Activated CD4-positive, alpha-beta T cell treated with anti-CD3 and anti-CD28 coated beads, Interleukin-2, amount 50 U/mL, for 16 hours (primary cell): ENCODE measurements around the gene COL9A2.

ENCODE experiments used
- DNase-seq: peaks from one replicate; pipeline ENCODE4 v3.0.0-alpha.2; 2020

The COL9A2 gene

GRCh38 chr1:40301541-40302299 lies 15.4 kb downstream of the COL9A2 start:
- no peak for DNase-seq

- DNase-seq, result no peak
These were observed 16.0 kb downstream of the COL9A2 start for GRCh38 chr1:40301066-40301465.

DNA sequence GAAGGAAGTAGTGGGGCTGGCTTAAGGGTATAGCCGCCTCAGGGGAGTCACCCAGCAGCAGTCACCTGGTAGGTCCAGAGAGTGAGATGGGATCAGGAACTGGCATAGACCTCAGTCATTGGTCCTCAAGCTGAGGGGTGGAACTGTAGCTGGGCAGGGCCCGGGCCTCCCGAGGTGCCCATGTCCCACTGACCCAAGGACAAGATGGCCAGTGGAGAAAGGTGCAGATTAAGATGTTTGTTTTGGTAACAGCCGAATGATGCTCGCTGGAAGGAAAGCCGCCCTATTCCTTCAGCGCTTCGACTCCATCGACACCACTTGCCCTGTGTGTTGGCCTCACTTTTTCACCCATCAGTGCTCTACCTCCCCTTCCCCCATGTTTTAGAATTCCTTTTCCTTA lies 16.4 kb downstream of the COL9A2 start:
- no peak for DNase-seq

GRCh38 chr1:40300249-40300567 lies 16.9 kb downstream of the COL9A2 start:
- no peak for DNase-seq

DNA sequence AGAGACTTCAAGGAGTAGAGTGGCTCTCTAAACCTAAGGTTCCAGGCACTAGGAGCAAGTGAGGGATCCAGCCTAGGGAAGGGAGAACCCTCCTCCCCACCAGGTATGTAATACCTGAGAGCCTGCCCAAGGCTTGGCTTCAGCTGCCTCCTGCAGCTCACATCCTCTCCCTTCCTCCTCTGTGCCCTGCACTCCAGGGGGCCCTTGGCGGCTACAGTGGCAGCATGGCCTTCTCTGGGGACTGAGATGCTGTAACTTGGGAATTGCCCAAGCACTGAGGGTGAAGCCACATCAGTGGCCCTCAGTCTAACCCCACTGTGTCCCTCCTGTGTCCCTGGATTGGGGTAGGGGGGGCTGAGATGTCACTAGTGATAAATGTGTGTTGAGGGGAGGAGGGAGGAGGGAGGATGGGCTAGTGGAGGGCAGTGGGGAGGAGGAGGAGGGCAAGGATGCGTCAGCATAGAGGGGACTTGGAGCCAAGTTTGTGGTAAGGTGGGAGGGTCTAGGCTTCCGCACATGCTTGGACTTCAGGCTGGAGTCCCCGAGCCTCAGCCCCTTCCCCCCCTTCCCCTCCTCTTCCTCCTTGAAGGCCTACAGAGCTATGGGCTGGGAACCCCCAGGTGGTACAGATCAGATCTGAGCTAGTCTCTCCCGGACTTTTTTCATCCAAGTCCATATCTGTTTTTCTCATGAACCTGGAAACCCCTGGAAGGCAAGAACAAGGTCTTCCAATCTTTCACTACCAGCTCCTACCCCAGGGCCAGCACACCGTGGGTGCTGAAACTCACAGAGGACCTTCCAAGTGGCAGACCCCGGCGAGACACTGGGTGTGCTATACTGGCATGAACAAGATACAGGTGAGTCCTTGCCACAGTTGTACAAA lies 17.5 kb downstream of the COL9A2 start:
- DNase-seq, result no peak

- DNase-seq, result no peak
These were observed 25.8 kb downstream of the COL9A2 start for GRCh38 chr1:40291293-40291692.

- no peak for DNase-seq
These were observed 35.2 kb downstream of the COL9A2 start for GRCh38 chr1:40281853-40282252.

GRCh38 chr1:40276122-40276521 lies 41.0 kb downstream of the COL9A2 start:
- DNase-seq, result no peak

DNA sequence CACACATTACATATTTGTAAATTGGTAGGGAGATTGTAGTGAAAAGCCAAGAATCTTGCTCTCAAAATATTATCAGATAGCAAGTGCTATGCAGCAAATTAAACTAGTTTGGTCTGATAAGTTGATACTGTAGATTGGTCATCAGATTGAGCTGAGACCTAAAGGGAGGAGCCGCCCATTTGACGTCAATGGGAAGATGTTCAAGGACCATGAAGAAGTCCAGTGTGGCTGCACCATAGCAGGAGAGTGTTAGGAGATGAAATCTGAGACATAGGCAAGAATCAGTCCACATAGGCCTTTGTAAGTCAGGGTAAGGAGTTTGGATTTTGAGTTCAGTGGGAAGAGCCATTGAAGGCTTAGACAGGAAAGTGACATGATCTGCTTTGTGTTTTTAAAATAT lies 42.8 kb downstream of the COL9A2 start:
- no peak for DNase-seq

DNA sequence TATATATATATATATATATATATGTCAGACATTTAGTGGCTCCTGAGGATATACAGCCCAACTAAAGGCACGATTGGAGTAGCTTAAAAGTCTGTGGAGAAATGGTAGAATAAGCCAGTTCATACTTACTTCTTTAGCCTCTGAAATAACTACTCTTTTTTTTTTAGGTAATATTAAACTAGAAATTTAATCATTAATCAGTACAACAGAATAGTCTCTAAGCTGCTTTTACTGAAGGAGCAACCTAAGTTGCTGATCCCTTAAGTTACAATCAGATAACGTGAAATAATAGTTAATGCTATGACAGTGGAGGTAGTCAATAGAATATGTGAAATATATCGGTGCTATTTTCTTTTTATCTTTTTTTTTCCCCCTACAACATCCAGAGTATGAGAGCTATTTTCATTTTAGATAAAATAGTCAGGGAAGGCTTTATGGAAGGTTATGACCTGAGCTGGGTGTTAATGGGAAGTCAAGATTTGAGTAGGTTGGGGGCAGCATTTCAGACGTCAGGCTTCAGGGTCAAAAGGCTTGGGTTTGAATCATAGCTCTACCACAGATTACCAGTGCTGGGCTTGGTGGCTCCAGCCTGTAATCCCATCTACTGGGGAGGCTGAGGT lies 43.4 kb downstream of the COL9A2 start:
- DNase-seq, result no peak

GRCh38 chr1:40272653-40273213 lies 44.4 kb downstream of the COL9A2 start:
- no peak for DNase-seq

GRCh38 chr1:40270152-40270834 lies 46.8 kb downstream of the COL9A2 start:
- DNase-seq, result peak; percentile 71

- DNase-seq, result no peak
These were observed 48.9 kb downstream of the COL9A2 start for GRCh38 chr1:40268211-40268610.

DNA sequence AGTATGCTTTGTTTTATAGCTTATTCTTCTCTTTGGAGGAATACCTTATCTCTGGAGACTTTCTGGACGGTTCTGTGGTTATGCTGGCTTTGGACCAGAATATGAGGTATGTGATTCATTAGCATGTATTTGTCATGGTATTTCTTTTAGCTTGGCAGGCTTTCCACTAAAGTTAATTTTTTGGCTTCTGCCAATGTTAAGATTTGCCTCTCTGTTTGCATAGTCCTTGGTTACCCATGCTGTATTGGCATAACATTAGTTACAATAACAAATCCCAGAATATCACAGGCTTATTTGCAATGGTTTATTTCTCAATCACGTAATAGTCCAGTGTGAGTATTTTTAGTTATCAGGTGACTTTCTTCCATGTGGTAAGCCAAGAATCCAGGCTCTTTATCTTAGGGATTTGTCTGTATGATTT lies 49.3 kb downstream of the COL9A2 start:
- no peak for DNase-seq

GRCh38 chr1:40266786-40267535 lies 50.1 kb downstream of the COL9A2 start:
- no peak for DNase-seq

GRCh38 chr1:40265919-40266318 lies 51.2 kb downstream of the COL9A2 start:
- no peak for DNase-seq

DNA sequence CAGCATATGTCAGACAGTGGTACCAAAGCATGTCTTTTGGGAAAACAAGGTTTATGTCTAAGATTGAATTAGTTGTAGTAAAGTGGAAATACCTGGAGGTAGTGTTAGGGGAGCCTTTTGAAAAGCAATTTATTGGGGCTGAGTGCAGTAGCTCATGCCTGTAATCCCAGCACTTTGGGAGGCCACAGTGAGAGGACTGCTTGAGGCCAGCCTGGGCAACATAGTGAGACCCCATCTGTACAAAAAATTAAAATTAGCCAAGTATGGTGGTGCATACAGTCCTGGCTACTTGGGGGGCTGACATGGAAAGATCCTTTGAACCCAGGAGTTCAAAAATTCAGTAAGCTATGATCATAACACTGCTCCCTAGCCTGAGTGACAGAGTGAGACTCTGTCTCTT lies 51.8 kb downstream of the COL9A2 start:
- DNase-seq, result no peak

DNA sequence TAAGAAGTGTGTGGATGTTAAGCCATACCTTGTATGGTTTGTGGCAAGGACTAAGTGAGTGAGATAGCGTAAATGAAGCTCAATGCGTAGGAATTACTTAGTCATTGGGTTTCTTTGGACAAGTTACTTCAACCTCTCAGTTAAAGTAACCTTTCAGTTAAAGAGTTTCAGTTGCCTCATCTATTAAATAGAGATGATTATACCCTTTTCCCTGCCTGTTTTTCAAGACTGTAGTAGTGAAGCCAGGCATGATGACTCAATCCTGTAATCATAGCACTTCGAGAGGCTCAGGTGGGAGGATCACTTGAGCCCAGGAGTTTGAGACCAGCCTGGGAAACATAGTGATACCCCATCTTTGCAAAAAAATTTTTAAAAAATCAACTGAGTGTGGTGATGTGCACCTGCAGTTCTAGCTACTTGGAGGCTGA lies 52.7 kb downstream of the COL9A2 start:
- peak; percentile 72 for DNase-seq

GRCh38 chr1:40258445-40258769 lies 58.7 kb downstream of the COL9A2 start:
- DNase-seq, result no peak

DNA sequence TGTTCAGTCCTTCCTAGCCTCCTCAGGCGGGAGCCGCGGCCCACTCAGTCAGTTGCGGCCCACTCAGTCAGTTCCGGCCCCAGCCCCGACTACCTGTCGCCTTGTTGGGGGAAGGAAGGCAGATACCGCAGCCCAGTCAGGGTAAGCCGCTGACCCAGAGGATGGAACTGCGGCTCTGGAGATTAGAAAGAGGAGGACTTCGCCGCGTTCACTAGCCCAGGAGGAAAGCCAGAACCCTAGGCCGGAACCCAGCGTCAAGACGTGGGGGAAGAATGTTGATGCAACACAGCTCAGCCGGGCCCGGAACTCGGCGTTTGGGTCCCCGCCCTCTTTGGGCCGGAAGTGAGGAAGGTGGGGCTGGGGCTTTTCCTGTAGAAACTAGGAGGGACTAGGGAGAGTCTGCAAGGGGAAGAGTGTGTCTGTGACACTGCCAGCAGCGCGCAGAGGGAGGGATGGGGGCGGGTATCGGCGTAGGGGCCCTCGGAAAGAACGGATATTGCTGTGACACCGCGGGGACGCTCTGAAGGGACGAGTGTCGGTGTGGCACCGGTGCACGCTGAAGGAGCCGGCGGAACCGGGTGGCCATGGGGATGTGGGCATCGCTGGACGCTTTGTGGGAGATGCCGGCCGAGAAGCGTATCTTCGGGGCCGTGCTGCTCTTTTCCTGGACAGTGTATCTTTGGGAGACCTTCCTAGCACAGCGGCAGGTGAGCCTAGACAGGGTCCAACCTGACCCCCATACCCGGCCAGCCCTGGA lies 59.2 kb downstream of the COL9A2 start, which contains the start of gene ZMPSTE24:
Gene ZMPSTE24, plus strand, starts transcription at position 549 of the 757 bp plus-strand sequence. Its CDS starts 36 bp downstream, at position 585.
- DNase-seq, result peak; percentile 98

- no peak for DNase-seq
These were observed 59.8 kb downstream of the COL9A2 start for GRCh38 chr1:40257313-40257687.
